GM21529 (cell line): ENCODE results near the gene EPDR1.

ENCODE experiments used
- ATAC-seq: cut with Tn5 transposase; IDR thresholded peaks from one replicate; pipeline ENCODE4 v1.9.1; 2021; ENCODE audit not compliant: unreplicated experiment

The EPDR1 gene

DNA sequence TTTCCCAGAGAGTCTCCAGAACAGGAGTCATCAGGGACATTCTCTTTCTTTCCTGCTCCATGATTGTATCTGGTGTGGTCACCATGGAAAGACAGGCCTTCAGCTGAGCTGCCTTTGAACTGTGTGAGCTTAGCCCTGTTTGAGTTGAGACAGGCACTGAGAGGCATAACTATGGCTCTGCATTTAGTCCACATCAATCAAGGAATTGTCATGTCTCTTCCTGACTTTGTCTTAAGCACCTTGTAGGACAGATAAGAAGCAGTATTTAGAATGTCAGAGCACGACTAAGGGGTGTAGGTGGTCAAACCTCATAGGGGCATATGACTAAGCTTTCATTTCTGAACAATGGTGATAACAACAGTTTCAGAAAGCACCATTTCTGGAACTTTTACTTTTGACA lies 53.5 kb downstream of the EPDR1 start:
- no peak for ATAC-seq

DNA sequence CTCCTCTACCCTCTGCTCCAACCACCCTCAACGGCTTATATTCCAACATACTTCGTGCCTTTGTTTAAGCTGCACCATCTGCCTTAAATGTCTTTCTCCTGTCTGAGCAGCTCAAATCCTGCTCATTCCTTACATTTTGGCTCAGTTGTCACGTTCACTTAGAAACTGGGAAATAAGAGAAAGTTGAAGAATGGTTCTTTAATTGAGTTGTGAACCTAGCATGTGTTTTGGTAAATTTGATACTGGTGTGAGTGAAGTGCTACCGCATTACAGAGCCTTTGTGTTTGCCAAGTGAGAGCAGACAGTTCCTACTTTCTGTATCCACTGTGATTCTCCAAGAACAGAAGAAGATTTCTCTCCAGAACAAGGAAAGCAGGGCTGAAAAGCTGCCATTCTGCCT lies 54.3 kb downstream of the EPDR1 start:
- no peak for ATAC-seq

DNA sequence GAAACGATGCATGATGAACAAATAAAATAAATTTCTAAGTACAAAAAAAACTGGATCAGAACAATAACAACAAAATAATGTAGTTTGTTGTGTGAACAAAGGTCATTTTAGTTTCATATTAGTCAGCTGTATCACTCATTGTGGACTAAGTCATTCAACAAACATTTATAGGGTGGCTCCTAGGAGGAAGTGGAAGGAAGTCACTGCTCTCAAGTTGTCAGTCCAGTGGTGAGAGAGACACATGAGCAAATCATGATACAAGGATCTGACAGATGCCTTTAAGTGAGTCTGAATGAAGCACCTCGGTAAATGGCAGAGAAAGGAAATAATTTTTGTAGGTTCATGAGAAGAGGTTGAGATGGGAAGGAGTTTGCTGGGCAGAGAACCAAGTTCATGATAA lies 56.8 kb downstream of the EPDR1 start:
- ATAC-seq = no peak

DNA sequence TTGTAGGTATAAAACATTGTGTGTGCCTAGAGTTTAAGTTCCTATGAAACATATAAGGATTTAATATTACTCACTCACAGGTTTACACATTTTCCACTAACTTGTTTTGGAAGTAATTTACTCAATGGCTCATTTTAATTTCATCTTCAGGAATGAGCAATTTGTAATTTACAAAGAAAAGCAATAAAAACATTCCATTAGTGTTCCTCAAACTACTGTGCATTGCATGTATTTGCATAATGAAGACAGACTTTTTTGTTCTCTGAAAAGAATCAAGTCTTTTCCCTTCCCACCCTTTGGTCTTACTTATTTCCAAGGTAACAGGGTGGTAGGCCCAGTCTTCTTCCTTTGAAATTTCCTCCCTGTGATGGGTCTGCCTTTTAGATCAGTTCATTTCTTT lies 61.2 kb downstream of the EPDR1 start:
- no peak for ATAC-seq

DNA sequence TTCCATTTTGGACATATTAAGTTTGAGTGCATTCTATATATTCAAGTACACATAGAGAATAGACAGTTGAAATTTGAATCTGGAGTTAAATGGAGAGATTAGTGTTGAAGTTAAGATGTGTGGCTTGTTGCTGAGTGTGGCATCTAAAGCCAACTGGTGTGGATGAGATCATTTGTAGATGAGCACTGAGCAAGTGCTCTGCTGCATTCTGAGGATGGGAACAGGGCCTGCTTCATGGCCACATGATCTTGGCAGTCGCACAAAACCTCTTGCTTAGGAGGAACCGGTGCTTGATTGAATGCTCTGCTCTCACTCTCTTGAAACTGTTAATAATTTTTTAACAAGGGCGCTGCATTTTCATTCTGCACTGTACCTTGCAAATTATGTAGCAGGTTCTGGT lies 62.0 kb downstream of the EPDR1 start:
- ATAC-seq = no peak

DNA sequence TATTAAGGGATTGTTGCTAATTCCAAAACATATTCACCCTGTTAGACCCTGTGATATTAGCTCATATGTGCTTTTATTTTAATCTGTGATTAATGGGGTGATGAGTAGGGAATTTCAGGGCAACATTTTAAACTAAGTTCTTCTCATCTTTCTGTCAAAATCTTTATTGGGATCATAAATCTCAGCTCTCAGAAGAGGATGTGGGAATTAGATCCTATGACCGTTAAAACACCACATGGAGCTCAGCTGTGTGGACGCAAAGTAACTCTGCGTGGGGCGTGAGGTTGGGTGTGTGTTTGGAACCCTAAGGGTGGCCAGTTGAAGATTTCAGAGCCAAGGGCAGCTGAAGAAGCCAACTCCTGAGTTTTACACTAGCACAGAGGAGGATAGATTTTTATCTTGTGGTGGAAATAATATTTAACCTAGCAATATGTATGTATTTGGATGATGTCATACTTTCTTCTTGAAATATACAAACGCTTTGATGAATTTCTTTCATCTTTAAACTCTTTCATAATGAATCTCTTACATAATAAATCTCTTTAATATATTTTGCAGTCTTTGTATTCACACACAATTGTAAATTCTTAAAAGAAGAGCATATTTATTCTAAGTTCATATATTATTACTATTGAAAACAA lies 64.4 kb downstream of the EPDR1 start:
- no peak for ATAC-seq

DNA sequence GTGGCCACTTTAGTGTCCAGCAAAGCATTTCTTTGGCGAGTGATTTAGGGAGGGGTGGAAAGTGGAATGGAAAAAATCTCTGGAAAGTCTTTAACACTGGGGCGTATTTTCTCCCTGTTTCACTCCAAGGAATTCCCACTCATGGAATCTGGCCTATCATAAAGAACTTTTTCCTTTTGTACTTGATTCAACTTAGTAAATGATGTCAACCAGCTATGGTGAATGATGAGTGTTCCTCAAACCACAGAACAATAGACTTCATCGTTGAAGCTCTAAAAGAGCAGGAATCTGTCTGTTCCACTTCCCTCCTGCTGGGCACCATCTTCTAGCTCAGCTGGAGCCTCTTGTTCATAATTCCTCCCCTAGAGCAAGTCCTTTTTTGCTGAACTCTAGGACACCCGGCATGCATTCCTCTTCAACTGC lies 66.5 kb downstream of the EPDR1 start:
- no peak for ATAC-seq

DNA sequence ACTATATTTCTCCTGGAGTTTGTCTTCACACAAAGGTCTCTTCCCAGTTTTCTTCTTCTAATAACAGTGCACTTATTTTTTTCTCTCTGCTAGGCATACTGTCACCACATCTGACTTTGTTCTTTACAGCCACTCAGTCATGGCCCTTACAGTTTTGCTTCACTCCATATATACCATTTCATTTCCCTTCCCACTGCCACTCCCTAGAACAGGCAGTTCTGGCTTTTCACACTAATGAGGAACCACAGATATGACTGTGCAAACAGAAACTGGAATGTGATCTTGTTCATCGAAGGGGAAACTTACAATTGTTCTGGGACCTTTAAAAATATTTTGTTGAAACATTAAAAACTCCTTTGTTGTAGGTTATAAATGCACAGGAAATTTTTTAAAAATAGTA lies 67.3 kb downstream of the EPDR1 start:
- ATAC-seq = no peak

DNA sequence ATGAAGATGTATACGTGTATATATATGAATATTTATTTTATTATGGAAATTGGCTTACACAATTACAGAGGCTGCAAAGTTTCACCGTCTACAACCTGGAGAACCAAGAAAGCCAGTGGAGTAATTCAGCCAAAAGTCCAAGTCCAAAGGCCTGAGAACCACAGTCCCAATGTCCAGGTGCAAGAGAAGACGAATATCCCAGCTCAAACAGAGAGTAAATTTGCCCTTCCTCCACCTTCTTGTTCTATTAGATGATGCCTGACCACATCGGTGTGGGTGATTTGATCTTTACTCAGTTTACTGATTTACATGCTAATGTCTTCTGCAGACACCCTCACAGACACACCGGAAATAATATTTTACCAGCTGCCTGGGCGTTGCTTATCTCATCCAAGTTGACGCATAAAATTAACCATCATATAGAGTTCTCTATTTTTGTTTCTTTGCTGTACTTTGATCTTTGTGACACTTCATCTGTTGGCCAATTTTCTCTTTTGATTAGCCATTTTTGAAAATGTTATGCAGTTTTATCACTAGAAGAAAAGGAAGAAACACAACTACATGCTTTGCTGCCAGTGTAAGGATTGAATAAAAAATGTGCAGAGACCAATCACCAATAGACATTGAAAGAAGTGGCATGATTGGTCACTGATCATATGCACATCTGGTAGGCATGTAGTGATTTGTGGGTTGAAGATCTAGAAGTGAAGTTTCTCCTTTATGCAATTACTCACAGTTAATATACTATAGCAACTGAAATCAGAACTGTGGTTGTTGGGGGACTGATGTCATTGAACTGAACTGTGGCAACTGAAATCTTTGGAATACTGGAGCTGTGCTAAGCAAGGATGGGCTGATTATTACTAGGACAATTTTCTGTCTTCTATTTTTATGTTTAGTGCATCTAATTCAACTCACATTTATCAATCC lies 68.5 kb downstream of the EPDR1 start:
- ATAC-seq = no peak

DNA sequence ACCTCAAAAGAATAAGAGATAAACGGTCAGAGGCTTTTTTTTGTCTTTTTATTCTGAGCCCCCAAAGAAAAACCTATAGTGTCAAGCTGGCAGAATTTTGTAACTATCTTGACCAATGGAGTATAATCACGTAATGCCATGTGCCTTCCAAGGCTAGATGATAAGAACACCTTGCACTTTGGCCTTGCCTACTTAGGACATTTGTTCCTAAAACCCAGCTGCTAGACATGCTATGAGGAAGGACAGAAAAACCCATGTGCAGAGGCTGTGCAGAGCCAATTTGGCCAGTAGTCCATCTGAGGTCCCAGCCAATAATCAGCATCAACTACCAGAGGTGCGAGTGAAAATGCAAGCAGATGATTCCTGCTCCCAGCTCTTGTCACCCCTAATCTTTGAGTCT lies 69.9 kb downstream of the EPDR1 start:
- no peak for ATAC-seq

DNA sequence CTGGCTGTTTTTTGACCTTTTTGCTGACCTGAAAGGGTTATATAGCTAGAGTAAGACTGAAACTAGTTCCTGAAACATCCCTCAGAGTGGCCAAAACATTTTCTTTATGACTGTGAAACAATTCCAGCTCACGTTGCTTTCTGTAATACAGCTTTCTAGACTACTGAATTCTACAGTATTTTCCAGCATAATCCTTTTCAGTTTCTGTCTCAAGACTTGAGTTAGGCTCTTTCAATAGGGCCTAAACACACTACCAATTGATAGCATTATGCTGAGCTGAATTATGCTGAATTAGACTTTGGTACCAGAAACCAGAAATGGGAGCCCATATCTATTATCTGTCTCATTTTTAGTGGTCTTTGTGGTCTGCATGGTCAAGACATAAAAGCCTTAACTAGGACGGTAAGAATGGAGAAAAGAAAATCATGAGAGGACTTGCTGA lies 72.6 kb downstream of the EPDR1 start:
- ATAC-seq = no peak

DNA sequence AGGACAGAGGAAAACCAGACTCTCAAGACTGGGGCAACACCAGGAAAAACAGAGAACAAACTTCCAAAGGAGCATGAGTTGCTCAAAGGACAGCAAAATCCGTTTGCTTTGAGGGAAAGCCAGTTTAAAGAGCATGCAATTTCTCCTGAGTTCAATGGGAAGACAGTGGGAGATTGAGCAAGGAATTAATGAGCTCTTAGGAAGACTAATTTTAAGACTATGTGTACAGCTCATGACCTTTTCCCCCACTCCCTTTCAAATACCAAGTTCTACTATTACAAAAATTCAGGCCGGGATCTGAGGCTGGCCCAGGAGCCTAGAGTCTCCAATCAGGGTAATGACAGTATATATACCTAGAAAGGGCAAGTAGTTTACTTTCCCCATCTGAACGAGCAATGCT lies 79.2 kb downstream of the EPDR1 start:
- ATAC-seq = no peak

DNA sequence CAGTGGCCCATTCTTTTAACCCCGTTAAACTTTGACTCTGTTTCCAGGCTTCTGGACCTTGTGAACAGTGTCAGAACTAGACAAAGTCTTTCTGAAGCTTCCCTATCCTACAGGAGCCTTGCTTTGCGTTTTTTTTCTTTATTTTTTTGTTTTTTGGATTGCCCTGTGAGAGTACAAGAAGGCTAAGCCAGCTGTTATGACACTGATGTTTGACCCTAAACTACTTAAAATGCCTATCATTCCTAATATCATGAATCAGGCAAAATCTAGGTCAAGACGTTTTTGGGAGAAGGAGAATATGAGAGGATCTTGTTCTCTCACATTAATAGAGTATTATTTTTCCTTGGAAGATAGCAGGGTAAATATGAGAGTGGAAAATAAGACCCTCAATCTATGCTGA lies 79.8 kb downstream of the EPDR1 start:
- ATAC-seq = no peak
